ENCODE measurements around the gene MVB12A.

- TF ChIP-seq, protein P1, sequence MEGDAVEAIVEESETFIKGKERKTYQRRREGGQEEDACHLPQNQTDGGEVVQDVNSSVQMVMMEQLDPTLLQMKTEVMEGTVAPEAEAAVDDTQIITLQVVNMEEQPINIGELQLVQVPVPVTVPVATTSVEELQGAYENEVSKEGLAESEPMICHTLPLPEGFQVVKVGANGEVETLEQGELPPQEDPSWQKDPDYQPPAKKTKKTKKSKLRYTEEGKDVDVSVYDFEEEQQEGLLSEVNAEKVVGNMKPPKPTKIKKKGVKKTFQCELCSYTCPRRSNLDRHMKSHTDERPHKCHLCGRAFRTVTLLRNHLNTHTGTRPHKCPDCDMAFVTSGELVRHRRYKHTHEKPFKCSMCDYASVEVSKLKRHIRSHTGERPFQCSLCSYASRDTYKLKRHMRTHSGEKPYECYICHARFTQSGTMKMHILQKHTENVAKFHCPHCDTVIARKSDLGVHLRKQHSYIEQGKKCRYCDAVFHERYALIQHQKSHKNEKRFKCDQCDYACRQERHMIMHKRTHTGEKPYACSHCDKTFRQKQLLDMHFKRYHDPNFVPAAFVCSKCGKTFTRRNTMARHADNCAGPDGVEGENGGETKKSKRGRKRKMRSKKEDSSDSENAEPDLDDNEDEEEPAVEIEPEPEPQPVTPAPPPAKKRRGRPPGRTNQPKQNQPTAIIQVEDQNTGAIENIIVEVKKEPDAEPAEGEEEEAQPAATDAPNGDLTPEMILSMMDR (IDR thresholded peaks at IDR 0.05): no peak
- TF ChIP-seq ZFX (IDR thresholded peaks at IDR 0.05; ENCODE audit: borderline replicate concordance): no peak
Observed at GRCh38 chr19:17404621-17405249, 15.1 kb upstream of the MVB12A start.

Measured in 22Rv1 (cell line).